K562 (cell line): Measurements from ENCODE around the gene XRRA1. TPM values are rescaled to one million over a fixed set of nuclear protein-coding genes. Genes with fewer than 3 reads are reported as not detected.
A peak's percentile ranks its signal among the peaks of the same experiment; 100 is the strongest.

ENCODE experiments used
- ADNP ChIP-seq: fragments of 200-800 bp; sonication (Bioruptor generic); IDR thresholded peaks from 2 replicates; pipeline ENCODE4 v1.6.1; 2016; ENCODE audit warnings: missing genetic modification characterization, missing compliant biosample characterization
- ARHGAP35 ChIP-seq: fragments of 450-650 bp; IDR thresholded peaks from 2 replicates; pipeline ENCODE4 v1.6.1; 2018; ENCODE audit not compliant: partially characterized antibody
- CBFA2T3 ChIP-seq: fragments of 450-650 bp; IDR thresholded peaks from 2 replicates; pipeline ENCODE4 v1.6.1; 2017
- CBX5 ChIP-seq: IDR thresholded peaks from 2 replicates; pipeline ENCODE4 v1.6.1; 2014; ENCODE audit warnings: low read depth, borderline replicate concordance
- MAX ChIP-seq: sonication (generic); formaldehyde crosslinking; IDR thresholded peaks from 2 replicates; pipeline ENCODE4 v1.9.0; 2022; ENCODE audit warnings: mild to moderate bottlenecking, missing genetic modification reagents
- MAZ ChIP-seq, 2 experiments: fragments of 450-650 bp in 1 of 2; sonication (generic) in 1 of 2; formaldehyde crosslinking; IDR thresholded peaks in 1 of 2; conservative IDR thresholded peaks in 1 of 2; 2 replicates each; pipeline versions ENCODE4 v1.4.0 to v1.5.0; 2020; ENCODE audit warnings: mild to moderate bottlenecking in 1 of 2, missing genetic modification reagents in 1 of 2
- MBD2 ChIP-seq: sonication (generic); IDR thresholded peaks from 2 replicates; pipeline ENCODE4 v1.6.1; 2016; ENCODE audit warnings: low read depth, borderline replicate concordance
- MCM7 ChIP-seq, 2 experiments: fragments of 450-650 bp; IDR thresholded peaks; 2 replicates each; pipeline ENCODE4 v1.6.1; 2016 to 2018
- NFRKB ChIP-seq: fragments of 450-650 bp; IDR thresholded peaks from 2 replicates; pipeline ENCODE4 v1.6.1; 2016; ENCODE audit warnings: low read depth
- SMAD2 ChIP-seq: fragments of 150-350 bp; IDR thresholded peaks from 2 replicates; pipeline ENCODE4 v1.6.1; 2014; ENCODE audit warnings: low read depth, mild to moderate bottlenecking, low read length
- SRF ChIP-seq, 2 experiments: fragments of 250-450, 450-650 bp in 1 of 2; sonication (Bioruptor Pico) in 1 of 2; sonication (generic) in 1 of 2; formaldehyde crosslinking; IDR thresholded peaks; 2 replicates each; pipeline versions ENCODE4 v1.5.0 to v1.5.1; 2020 to 2022; ENCODE audit warnings: mild to moderate bottlenecking in 1 of 2, missing genetic modification reagents in 1 of 2
- TAF9B ChIP-seq: fragments of 450-650 bp; IDR thresholded peaks from 2 replicates; pipeline ENCODE4 v1.6.1; 2018; ENCODE audit warnings: mild to moderate bottlenecking; ENCODE audit not compliant: partially characterized antibody
- TOE1 ChIP-seq, 2 experiments: fragments of 450-650 bp in 1 of 2; sonication (generic) in 1 of 2; formaldehyde crosslinking in 1 of 2; IDR thresholded peaks; 2 replicates each; pipeline versions ENCODE4 v1.7.1 to v1.8.0; 2016 to 2022; ENCODE audit warnings: borderline replicate concordance in 2 of 2, mild to moderate bottlenecking in 2 of 2, antibody characterized with exemption in 1 of 2, inconsistent platforms in 1 of 2, low read depth in 1 of 2, missing genetic modification reagents in 1 of 2, moderate library complexity in 1 of 2
- TRIM28 ChIP-seq: fragments of 450-650 bp; IDR thresholded peaks from 2 replicates; pipeline ENCODE4 v1.6.1; 2017
- USF1 ChIP-seq: sonication (generic); formaldehyde crosslinking; IDR thresholded peaks from 2 replicates; pipeline ENCODE4 v1.9.0; 2022; ENCODE audit warnings: mild to moderate bottlenecking, missing genetic modification reagents
- ZKSCAN1 ChIP-seq: fragments of 150-350 bp; IDR thresholded peaks from 2 replicates; pipeline ENCODE4 v1.6.1; 2016; ENCODE audit warnings: low read depth, low read length
- ZNF124 ChIP-seq: sonication (generic); formaldehyde crosslinking; IDR thresholded peaks from 2 replicates; pipeline ENCODE4 v1.8.1; 2022; ENCODE audit warnings: missing genetic modification reagents
- ZNF263 ChIP-seq: sonication (generic); formaldehyde crosslinking; IDR thresholded peaks from 2 replicates; pipeline ENCODE4 v1.8.0; 2022; ENCODE audit warnings: mild to moderate bottlenecking, missing genetic modification reagents, borderline replicate concordance
- ZNF398 ChIP-seq: fragments of 250-450 bp; sonication (Bioruptor Pico); IDR thresholded peaks from 2 replicates; pipeline ENCODE4 v1.8.0; 2021; ENCODE audit warnings: moderate library complexity, mild to moderate bottlenecking, inconsistent platforms
- polyA plus RNA-seq, 8 experiments: library from polyadenylated mRNA; depleted of rRNA in 4 of 8; stranded (reverse) in 5 of 8; unstranded in 3 of 8; fragments of >200 nt; fragmentation: Nextera tagmentation in 2 of 8; fragmentation: Illumina TruSeq in 1 of 8; extraction: Ambion mirVana in 2 of 8; extraction: Trizol in 1 of 8; gene quantifications; 2 replicates each; pipeline versions ENCODE4 v1.2.1 to v1.2.3, GENCODE V29; 2011 to 2014; ENCODE audit warnings: inconsistent platforms in 1 of 8, missing spikeins in 1 of 8
- total RNA-seq, 7 experiments: library from RNA; depleted of rRNA in 6 of 7; stranded (reverse); fragments of >200 nt in 6 of 7; fragmentation: Illumina TruSeq in 2 of 7; extraction: Trizol in 2 of 7; gene quantifications; 2 replicates each; pipeline versions ENCODE4 v1.2.1 to v1.2.3, GENCODE V29; 2011 to 2021; ENCODE audit warnings: low replicate concordance in 1 of 7

Gene XRRA1
- total and polyA plus RNA-seq, 9 of the 15 experiments (the other 6 are each of a cell fraction or from before 2014, with no cell fraction given) = 5.0 to 22.5 (median 16.0) TPM

DNA sequence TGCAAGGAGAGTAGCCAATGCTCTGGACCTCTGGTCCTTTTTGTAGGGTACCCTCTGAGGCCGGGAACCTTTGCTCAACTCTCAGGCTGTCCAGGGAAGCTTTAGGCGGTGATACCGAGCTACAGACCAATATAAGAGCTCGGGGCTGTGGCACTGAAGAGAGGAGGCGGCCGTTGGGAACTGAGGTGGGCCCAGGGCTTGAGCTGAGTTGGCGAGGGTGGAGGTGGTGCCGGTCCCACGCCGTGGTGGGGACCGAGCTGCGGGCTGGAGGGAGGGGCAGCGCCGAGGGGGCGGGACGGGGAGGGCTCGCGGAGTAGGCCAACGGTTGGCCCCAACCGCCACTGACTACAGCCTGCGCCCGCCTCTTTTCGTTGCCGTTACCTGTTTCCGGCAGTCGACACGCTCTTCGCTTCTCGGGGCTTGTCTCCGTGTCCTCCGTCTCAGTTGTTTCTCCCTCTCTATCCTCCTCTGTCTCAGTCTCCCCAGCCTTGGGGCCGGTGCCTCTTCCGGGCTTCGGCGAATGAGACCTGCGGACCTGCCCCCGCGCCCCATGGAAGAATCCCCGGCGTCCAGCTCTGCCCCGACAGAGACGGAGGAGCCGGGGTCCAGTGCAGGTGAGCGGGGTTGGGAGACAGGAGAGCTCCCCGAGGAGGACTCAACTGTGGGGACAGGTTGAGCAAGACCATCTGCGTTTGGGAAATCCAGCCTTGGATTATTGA, 39.8 kb upstream of the XRRA1 start, which contains the start of gene NEU3 (continued):
- TF ChIP-seq ZNF398 (CRISPR knock-in tag) = no peak
- no peak for TF ChIP-seq ARHGAP35
- TF ChIP-seq TOE1 (IDR thresholded peaks at IDR 0.05; ENCODE audit: borderline replicate concordance) = peak; percentile 56; the same call in 1 of the 2 replicates
- TF ChIP-seq TOE1 (CRISPR knock-in tag; IDR thresholded peaks at IDR 0.05; ENCODE audit: borderline replicate concordance, low read depth) = no peak
- no peak; the same call in 1 of the 2 replicates for TF ChIP-seq MBD2
- no peak; the same call in 1 of the 2 replicates for TF ChIP-seq ZNF263 (CRISPR knock-in tag)
- peak; percentile 36 to 81; a peak in 2 of 4 replicates for TF ChIP-seq MAZ (CRISPR knock-in tag; conservative IDR thresholded peaks at IDR 0.05 in 1 of 2, IDR thresholded peaks at IDR 0.05 in 1 of 2)
- no peak for TF ChIP-seq CBX5
- peak; percentile 71 for TF ChIP-seq TAF9B
- no peak for TF ChIP-seq ZNF124
- TF ChIP-seq MAX = peak; percentile 35
- no peak for TF ChIP-seq USF1 (CRISPR knock-in tag)
- TF ChIP-seq ADNP = no peak
- TF ChIP-seq ZKSCAN1 = no peak
- peak in 1 of 2 experiments; percentile 59; a peak in 1 of 4 replicates for TF ChIP-seq SRF (CRISPR knock-in tag; IDR thresholded peaks at IDR 0.05)
- no peak for TF ChIP-seq SMAD2
- TF ChIP-seq CBFA2T3 = no peak
- TF ChIP-seq NFRKB = no peak
- TF ChIP-seq MCM7 (IDR thresholded peaks at IDR 0.05) = no peak
- no peak for TF ChIP-seq TRIM28
